RWPE2 (cell line): Measurements from ENCODE around the gene DDX53.
A peak's percentile ranks its signal among the peaks of the same experiment; 100 is the strongest.

Experiments used
- ATAC-seq: fragments of 200-7000 bp; cut with Tn5 transposase; 3 replicates; pipeline ENCODE4 v1.9.1; 2021; ENCODE audit warnings: low read depth
- DNase-seq: peaks from one replicate; pipeline ENCODE4 v3.0.0-alpha.2; 2020; ENCODE audit warnings: low spot score
- H3K27ac ChIP-seq: fragments of 450-650 bp; 2 replicates; pipeline ENCODE4 v1.5.1; 2017; ENCODE audit warnings: mild to moderate bottlenecking; ENCODE audit not compliant: poor library complexity, severe bottlenecking
- H3K27me3 ChIP-seq: fragments of 250-450 bp; sonication (Bioruptor Pico); 2 replicates; pipeline ENCODE4 v1.5.1; 2021; ENCODE audit warnings: mild to moderate bottlenecking, moderate library complexity; ENCODE audit not compliant: insufficient read depth, poor library complexity, severe bottlenecking
- H3K36me3 ChIP-seq: fragments of 250-450 bp; sonication (Bioruptor Pico); 2 replicates; pipeline ENCODE4 v1.5.1; 2020; ENCODE audit warnings: low read depth, mild to moderate bottlenecking, moderate library complexity
- H3K4me1 ChIP-seq: fragments of 250-450 bp; sonication (Bioruptor Pico); 2 replicates; pipeline ENCODE4 v1.5.1; 2021; ENCODE audit warnings: mild to moderate bottlenecking, moderate library complexity; ENCODE audit not compliant: insufficient read depth, poor library complexity, severe bottlenecking
- H3K4me3 ChIP-seq: fragments of 250-450 bp; sonication (Bioruptor Pico); 2 replicates; pipeline ENCODE4 v1.5.1; 2021; ENCODE audit warnings: mild to moderate bottlenecking, moderate library complexity; ENCODE audit not compliant: severe bottlenecking
- H3K9me3 ChIP-seq: fragments of 250-450 bp; sonication (Bioruptor Pico); 2 replicates; pipeline ENCODE4 v1.5.1; 2021; ENCODE audit warnings: mild to moderate bottlenecking, moderate library complexity; ENCODE audit not compliant: severe bottlenecking
- TF ChIP-seq, protein P1 (sequence below): fragments of 450-650 bp; IDR thresholded peaks from one replicate; pipeline ENCODE4 v1.5.1; 2017; ENCODE audit warnings: mild to moderate bottlenecking, moderate library complexity; ENCODE audit not compliant: poor library complexity, severe bottlenecking

Gene DDX53

DNA sequence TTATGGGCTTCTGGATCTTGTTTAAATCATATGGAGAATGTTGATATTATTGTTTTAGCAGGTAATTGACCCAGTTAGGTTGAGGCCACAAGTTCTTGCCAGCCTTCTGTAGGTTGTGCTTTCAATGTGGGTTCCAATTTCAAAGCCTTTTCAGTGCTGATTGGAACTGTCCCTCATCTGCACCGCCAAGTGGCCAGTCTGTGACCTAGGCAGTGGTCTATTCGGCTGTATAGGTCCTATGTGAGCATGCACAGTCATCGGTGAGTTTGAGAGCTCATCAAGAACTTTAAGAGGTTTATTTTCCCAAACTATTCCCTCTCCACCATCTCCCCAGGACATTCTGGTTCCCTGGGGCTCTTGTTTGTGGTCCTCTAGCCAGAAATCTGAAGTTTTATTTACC, 35.7 kb downstream of the DDX53 start:
- ATAC-seq = no peak

GRCh38 chrX:23046443-23046842, 46.7 kb downstream of the DDX53 start:
- DNase-seq = no peak
- no peak for ATAC-seq
- no peaks in the 10 kb centered on the region for H3K36me3 ChIP-seq
- H3K4me1 ChIP-seq = no peaks in the 10 kb centered on the region
- H3K4me3 ChIP-seq = no peak overlapping the region
- TF ChIP-seq, protein P1, sequence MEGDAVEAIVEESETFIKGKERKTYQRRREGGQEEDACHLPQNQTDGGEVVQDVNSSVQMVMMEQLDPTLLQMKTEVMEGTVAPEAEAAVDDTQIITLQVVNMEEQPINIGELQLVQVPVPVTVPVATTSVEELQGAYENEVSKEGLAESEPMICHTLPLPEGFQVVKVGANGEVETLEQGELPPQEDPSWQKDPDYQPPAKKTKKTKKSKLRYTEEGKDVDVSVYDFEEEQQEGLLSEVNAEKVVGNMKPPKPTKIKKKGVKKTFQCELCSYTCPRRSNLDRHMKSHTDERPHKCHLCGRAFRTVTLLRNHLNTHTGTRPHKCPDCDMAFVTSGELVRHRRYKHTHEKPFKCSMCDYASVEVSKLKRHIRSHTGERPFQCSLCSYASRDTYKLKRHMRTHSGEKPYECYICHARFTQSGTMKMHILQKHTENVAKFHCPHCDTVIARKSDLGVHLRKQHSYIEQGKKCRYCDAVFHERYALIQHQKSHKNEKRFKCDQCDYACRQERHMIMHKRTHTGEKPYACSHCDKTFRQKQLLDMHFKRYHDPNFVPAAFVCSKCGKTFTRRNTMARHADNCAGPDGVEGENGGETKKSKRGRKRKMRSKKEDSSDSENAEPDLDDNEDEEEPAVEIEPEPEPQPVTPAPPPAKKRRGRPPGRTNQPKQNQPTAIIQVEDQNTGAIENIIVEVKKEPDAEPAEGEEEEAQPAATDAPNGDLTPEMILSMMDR = no peak
- H3K27ac ChIP-seq = no peak overlapping the region
- no peaks in the 10 kb centered on the region for H3K27me3 ChIP-seq
- H3K9me3 ChIP-seq = no peaks in the 10 kb centered on the region

More for the DNA sequence above, 35.7 kb downstream of the DDX53 start:
- DNase-seq = no peak
- Histone ChIP-seq H3K4me3 (no peak overlapping the region), H3K9me3 (no peaks in the 10 kb centered on the region), H3K27ac (no peak overlapping the region), H3K36me3 (no peaks in the 10 kb centered on the region), H3K27me3 (no peaks in the 10 kb centered on the region), H3K4me1 (no peaks in the 10 kb centered on the region)
- TF ChIP-seq, protein P1 = no peak

DNA sequence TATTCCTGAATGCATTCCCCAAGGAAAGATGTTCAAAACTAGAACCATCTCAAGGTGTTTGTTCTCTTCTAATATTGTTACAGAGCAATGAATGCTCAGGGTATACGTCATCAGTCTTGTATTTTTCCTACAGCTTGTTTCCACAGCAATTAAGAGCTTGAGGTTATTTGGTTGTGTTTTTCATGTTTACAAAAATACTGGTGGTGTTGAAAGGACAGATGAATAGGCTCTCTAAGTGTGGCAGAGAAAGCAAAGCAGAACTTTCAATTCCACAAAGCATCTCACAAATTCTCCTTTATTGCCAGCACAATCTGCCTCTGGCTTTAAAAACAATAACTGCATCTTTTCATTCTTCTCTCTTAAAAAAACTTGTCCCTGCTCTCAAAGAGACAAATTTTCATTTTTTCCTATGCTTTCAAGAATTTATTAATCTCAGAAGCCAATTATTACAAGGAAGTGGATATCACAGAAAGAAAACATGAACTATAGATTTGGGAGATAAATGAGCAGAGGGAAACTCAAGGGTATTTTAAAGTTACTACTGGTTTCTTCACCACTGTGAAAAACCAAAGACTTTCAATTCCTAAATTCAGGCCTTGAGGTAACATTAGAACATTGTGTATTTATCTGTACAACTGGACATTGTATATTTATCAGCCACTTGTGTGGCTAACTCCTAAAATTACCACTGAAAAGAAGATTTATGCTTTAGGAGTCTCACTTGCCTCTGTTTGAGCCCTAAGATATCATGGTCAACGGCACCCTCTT, 49.2 kb downstream of the DDX53 start:
- TF ChIP-seq, protein P1 = no peak
- Histone ChIP-seq H3K27me3 (no peaks in the 10 kb centered on the region), H3K4me3 (no peak overlapping the region), H3K4me1 (no peaks in the 10 kb centered on the region), H3K36me3 (no peaks in the 10 kb centered on the region), H3K9me3 (no peaks in the 10 kb centered on the region), H3K27ac (no peak overlapping the region)
- ATAC-seq = no peak
- DNase-seq = no peak

DNA sequence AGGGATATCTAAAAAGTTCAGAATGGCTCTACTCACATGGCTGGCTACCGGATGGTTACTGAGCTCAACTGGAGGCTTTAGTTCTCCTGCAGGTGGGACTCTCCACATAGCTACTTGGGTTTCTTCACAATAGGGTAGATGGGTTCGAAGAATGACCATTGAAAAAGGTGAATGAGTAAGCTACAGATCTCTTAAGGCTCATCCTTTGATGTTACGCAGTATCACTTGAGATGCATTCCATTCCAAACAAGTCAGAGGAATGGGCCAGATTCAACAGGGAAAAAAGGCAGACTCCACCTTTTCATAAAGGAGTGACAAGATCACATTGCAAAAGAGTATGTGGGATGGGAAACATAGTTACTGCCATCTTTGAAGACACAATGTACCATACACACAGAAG, 52.6 kb downstream of the DDX53 start:
- no peaks in the 10 kb centered on the region for H3K9me3 ChIP-seq
- TF ChIP-seq, protein P1 = no peak
- no peaks in the 10 kb centered on the region for H3K4me1 ChIP-seq
- no peaks in the 10 kb centered on the region for H3K36me3 ChIP-seq
- ATAC-seq (0 out of 3 replicates have a peak, but pooled peaks have one; percentile 25), DNase-seq (no peak)
- H3K27me3 ChIP-seq = no peaks in the 10 kb centered on the region
- no peak overlapping the region for H3K27ac ChIP-seq
- no peak overlapping the region for H3K4me3 ChIP-seq
